GM23248 (cell line): ENCODE results near the gene SMIM38. TPM values are rescaled to one million over a fixed set of nuclear protein-coding genes. Genes with fewer than 3 reads are reported as not detected.

Experiments
- DNase-seq: peaks from one replicate; pipeline ENCODE4 v3.0.0-alpha.2; 2015
- H2AFZ ChIP-seq: fragments of 200-600 bp; sonication (generic); 2 replicates; pipeline ENCODE4 v1.6.1; 2016; ENCODE audit warnings: antibody characterized with exemption
- H3F3A ChIP-seq: fragments of 200-600 bp; sonication (generic); 2 replicates; pipeline ENCODE4 v1.6.1; 2016; ENCODE audit warnings: mild to moderate bottlenecking, antibody characterized with exemption, mixed run types; ENCODE audit not compliant: insufficient read depth
- H3K27ac ChIP-seq: fragments of 200-600 bp; sonication (generic); 2 replicates; pipeline ENCODE4 v1.5.1; 2016; ENCODE audit warnings: mild to moderate bottlenecking
- H3K27me3 ChIP-seq: fragments of 200-600 bp; sonication (generic); replicated peaks from 2 replicates; pipeline ENCODE4 v1.6.1; 2016; ENCODE audit warnings: mild to moderate bottlenecking; ENCODE audit not compliant: insufficient read depth
- H3K36me3 ChIP-seq: fragments of 200-600 bp; sonication (generic); 2 replicates; pipeline ENCODE4 v1.6.1; 2016; ENCODE audit warnings: low read depth, mild to moderate bottlenecking
- H3K4me1 ChIP-seq: fragments of 200-600 bp; sonication (generic); 2 replicates; pipeline ENCODE4 v1.6.1; 2016; ENCODE audit warnings: mild to moderate bottlenecking; ENCODE audit not compliant: insufficient read depth
- H3K4me2 ChIP-seq: fragments of 200-600 bp; sonication (generic); one replicate; pipeline ENCODE4 v1.6.1; 2016; ENCODE audit warnings: mild to moderate bottlenecking; ENCODE audit not compliant: unreplicated experiment
- H3K4me3 ChIP-seq: fragments of 200-600 bp; sonication (generic); 2 replicates; pipeline ENCODE4 v1.5.1; 2016; ENCODE audit warnings: mild to moderate bottlenecking
- H3K79me2 ChIP-seq: fragments of 200-600 bp; sonication (generic); 2 replicates; pipeline ENCODE4 v1.6.1; 2016; ENCODE audit warnings: mild to moderate bottlenecking; ENCODE audit not compliant: insufficient read depth
- H3K9ac ChIP-seq: fragments of 200-600 bp; sonication (generic); 2 replicates; pipeline ENCODE4 v1.6.1; 2016; ENCODE audit warnings: mild to moderate bottlenecking
- H3K9me2 ChIP-seq: fragments of 200-600 bp; sonication (generic); 2 replicates; pipeline ENCODE4 v1.6.1; 2016; ENCODE audit warnings: mixed run types, mild to moderate bottlenecking, moderate library complexity; ENCODE audit not compliant: insufficient read depth
- H3K9me3 ChIP-seq: fragments of 200-600 bp; sonication (generic); one replicate; pipeline ENCODE4 v1.6.1; 2017; ENCODE audit warnings: low read depth
- H4K20me1 ChIP-seq: fragments of 200-600 bp; sonication (generic); 2 replicates; pipeline ENCODE4 v1.6.0; 2016; ENCODE audit not compliant: insufficient read depth
- EZH2 ChIP-seq: fragments of 200-600 bp; sonication (generic); IDR thresholded peaks from 2 replicates; pipeline ENCODE4 v1.6.1; 2018; ENCODE audit warnings: antibody characterized with exemption, mild to moderate bottlenecking; ENCODE audit not compliant: insufficient read depth, poor library complexity, severe bottlenecking
- EZH2phosphoT487 ChIP-seq: fragments of 200-600 bp; sonication (generic); IDR thresholded peaks from 2 replicates; pipeline ENCODE4 v1.6.1; 2018; ENCODE audit warnings: antibody characterized with exemption, moderate library complexity, mild to moderate bottlenecking, low read depth; ENCODE audit not compliant: insufficient read depth
- WGBS, 2 experiments: methylation state at CpG; one replicate each; pipeline ENCODE4 v1.1.6; 2015 to 2017; ENCODE audit warnings: low lambda C conversion rate in 2 of 2, low coverage in 1 of 2; ENCODE audit errors: missing lambda C conversion rate in 2 of 2; 5-methylcytosine and 5-hydroxymethylcytosine counted together
- in situ Hi-C: fragments of 300-500 bp; cut with MboI; formaldehyde crosslinking; loops from 2 replicates; pipeline ENCODE4 v1.15.0; 2020
- polyA plus RNA-seq: library from polyadenylated mRNA; unstranded; fragments of >200 nt; fragmentation: Nextera tagmentation; extraction: Ambion mirVana; gene quantifications from 2 replicates; pipeline ENCODE4 v1.2.1, GENCODE V29; 2016
- total RNA-seq: library from RNA; depleted of rRNA; stranded (reverse); fragments of >200 nt; shearing (Covaris generic); gene quantifications from 2 replicates; pipeline ENCODE4 v1.2.3, GENCODE V29; 2014

Gene SMIM38
- total and polyA plus RNA-seq, 2 experiments from 2014 or later, result not detected

DNA sequence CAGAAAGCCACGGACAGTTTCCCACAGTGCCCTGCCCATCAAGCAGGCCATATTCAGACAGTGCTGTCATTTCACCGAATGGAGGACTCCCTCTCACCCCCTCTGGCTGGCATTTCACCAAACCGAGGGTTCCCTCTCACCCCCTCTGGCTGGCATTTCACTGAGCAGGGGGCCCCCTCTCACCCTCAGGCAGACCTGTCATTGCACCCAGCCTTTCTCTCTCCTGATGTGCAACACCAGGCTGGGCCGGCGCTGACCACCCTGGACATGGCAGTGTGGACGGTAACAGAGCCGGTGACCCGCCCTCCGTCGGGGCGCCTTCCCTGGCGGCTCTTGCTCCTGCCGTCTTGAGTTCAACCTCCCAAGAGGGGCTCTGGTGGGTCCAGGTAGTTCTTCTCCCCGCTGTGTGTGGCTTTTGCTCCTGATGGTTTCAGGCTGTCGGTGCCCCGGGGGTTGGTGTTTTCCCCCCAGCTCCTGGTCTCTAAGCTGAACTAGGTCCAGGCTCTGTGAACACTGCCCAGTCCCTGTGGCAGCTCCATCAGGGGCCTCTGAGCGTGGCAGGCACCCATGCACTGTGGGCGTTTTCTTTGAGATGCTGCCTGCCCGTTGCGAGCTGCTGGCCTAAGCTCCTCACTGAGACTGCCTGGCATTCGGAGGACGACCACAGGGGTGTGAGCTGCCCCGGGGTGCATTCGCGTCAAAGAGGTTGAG is 46.9 kb downstream of the SMIM38 start:
- H3K9me2 ChIP-seq, result no peaks in the 10 kb centered on the region
- no peaks in the 10 kb centered on the region for H3K9me3 ChIP-seq
- no peaks in the 10 kb centered on the region for H3F3A ChIP-seq
- H3K4me1 ChIP-seq, result no peaks in the 10 kb centered on the region
- H3K27me3 ChIP-seq, result peaks cover 22% of the 10 kb centered on the region
- no peak for TF ChIP-seq EZH2phosphoT487
- TF ChIP-seq EZH2, result no peak
- WGBS, 2 experiments, result 70 to 72% methylated on average over 24 to 25 of the region's 25 CpGs
- H3K4me3 ChIP-seq, result no peak overlapping the region
- H2AFZ ChIP-seq, result no peak overlapping the region
- no peak overlapping the region for H3K4me2 ChIP-seq
- DNase-seq, result no peak
- no peaks in the 10 kb centered on the region for H3K36me3 ChIP-seq
- no peak overlapping the region for H3K27ac ChIP-seq
- in situ Hi-C loops, result no loop called here
- H4K20me1 ChIP-seq, result no peaks in the 10 kb centered on the region
- no peak overlapping the region for H3K9ac ChIP-seq
- H3K79me2 ChIP-seq, result no peaks in the 10 kb centered on the region

GRCh38 chr11:69203381-69203780 is 47.6 kb downstream of the SMIM38 start:
- TF ChIP-seq EZH2 (no peak), EZH2phosphoT487 (no peak)
- no peak overlapping the region for H3K4me2 ChIP-seq
- WGBS, 2 experiments, result 67 to 71% methylated on average over 16 of the region's 16 CpGs
- H3K9me3 ChIP-seq, result no peaks in the 10 kb centered on the region
- in situ Hi-C loops, result no loop called here
- no peaks in the 10 kb centered on the region for H3K9me2 ChIP-seq
- no peak for DNase-seq
- no peak overlapping the region for H3K4me3 ChIP-seq
- no peak overlapping the region for H2AFZ ChIP-seq
- no peak overlapping the region for H3K27ac ChIP-seq
- H3K79me2 ChIP-seq, result no peaks in the 10 kb centered on the region
- no peaks in the 10 kb centered on the region for H3K4me1 ChIP-seq
- no peak overlapping the region for H3K9ac ChIP-seq
- peaks cover 15% of the 10 kb centered on the region for H3K27me3 ChIP-seq
- H3F3A ChIP-seq, result no peaks in the 10 kb centered on the region
- H4K20me1 ChIP-seq, result no peaks in the 10 kb centered on the region
- no peaks in the 10 kb centered on the region for H3K36me3 ChIP-seq

DNA sequence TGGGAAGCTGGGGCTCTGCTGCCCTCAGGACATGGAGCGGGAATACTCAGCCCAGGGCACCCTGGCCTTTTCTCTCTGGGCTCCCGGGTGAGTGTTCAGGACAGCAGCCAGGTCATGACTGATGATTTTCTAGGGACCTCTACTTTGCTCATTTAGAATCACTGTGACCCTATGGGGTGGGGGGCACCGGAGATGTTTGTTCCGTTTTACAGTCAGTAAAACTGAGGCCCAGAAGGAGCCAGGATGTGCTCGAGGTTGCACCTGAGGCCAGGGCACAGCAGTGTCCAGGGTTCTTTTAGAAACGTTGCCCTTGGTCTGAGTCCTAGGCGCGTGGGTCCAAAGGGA is 48.1 kb downstream of the SMIM38 start:
- H2AFZ ChIP-seq, result no peak overlapping the region
- H3K4me1 ChIP-seq, result no peaks in the 10 kb centered on the region
- H3K9me3 ChIP-seq, result no peaks in the 10 kb centered on the region
- no peaks in the 10 kb centered on the region for H3K9me2 ChIP-seq
- no peaks in the 10 kb centered on the region for H3F3A ChIP-seq
- peaks cover 14% of the 10 kb centered on the region for H3K27me3 ChIP-seq
- 73 to 74% methylated on average over 8 of the region's 8 CpGs for WGBS, 2 experiments
- H3K36me3 ChIP-seq, result no peaks in the 10 kb centered on the region
- no peak overlapping the region for H3K9ac ChIP-seq
- TF ChIP-seq EZH2 (no peak), EZH2phosphoT487 (no peak)
- DNase-seq, result no peak
- no peak overlapping the region for H3K4me3 ChIP-seq
- in situ Hi-C loops, result no loop called here
- no peaks in the 10 kb centered on the region for H4K20me1 ChIP-seq
- no peak overlapping the region for H3K27ac ChIP-seq
- H3K4me2 ChIP-seq, result no peak overlapping the region
- no peaks in the 10 kb centered on the region for H3K79me2 ChIP-seq

DNA sequence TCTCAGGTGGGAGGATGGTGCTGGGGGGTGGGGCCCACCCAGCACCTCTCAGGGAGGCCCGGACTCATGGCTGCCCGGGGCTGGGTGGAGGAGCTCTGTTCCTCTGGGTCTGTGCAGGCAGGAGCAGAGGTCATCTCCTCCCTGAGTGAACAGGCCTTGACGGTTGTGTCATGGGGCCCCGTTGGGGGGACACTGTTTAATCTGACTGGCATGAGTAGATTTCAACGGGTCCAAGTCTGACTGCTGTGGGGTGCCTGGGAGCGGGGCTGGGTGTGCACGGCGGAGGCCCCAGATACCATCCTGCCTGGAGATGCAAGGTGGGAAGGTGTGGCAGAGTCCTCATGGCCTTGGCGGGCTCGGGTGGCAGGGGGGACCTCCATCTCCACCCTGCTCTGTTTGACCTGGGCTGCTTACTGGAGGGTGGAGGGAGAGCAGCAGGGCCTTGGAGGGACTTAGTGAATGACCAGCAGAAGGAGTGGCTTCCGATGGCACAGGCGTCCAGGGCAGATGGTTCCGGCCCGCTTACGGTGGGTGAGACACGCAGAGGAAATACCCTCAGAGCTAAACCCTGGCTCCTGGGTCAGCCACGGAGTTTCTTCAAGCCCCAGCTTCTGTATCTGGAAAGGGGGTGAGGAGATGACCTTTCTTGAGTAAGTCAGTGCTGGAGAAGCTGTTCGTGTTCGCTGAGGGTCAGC is 48.7 kb downstream of the SMIM38 start:
- no peak for DNase-seq
- H3K27ac ChIP-seq, result no peak overlapping the region
- TF ChIP-seq EZH2, result no peak
- no peak for TF ChIP-seq EZH2phosphoT487

More for the DNA sequence above, 48.7 kb downstream of the SMIM38 start:
- Histone ChIP-seq H3K4me3 (no peak overlapping the region), H3K79me2 (no peaks in the 10 kb centered on the region), H3K27me3 (peaks cover 14% of the 10 kb centered on the region), H3K9me3 (no peaks in the 10 kb centered on the region), H3K4me1 (no peaks in the 10 kb centered on the region), H3K4me2 (no peak overlapping the region), H3K9me2 (no peaks in the 10 kb centered on the region), H3K9ac (no peak overlapping the region), H3K36me3 (no peaks in the 10 kb centered on the region), H2AFZ (no peak overlapping the region), H4K20me1 (no peaks in the 10 kb centered on the region), H3F3A (no peaks in the 10 kb centered on the region)
- in situ Hi-C loops, result no loop called here
- 81 to 83% methylated on average over 18 to 19 of the region's 19 CpGs for WGBS, 2 experiments
